Measurements from ENCODE around the gene KDM4B.

The KDM4B gene

DNA sequence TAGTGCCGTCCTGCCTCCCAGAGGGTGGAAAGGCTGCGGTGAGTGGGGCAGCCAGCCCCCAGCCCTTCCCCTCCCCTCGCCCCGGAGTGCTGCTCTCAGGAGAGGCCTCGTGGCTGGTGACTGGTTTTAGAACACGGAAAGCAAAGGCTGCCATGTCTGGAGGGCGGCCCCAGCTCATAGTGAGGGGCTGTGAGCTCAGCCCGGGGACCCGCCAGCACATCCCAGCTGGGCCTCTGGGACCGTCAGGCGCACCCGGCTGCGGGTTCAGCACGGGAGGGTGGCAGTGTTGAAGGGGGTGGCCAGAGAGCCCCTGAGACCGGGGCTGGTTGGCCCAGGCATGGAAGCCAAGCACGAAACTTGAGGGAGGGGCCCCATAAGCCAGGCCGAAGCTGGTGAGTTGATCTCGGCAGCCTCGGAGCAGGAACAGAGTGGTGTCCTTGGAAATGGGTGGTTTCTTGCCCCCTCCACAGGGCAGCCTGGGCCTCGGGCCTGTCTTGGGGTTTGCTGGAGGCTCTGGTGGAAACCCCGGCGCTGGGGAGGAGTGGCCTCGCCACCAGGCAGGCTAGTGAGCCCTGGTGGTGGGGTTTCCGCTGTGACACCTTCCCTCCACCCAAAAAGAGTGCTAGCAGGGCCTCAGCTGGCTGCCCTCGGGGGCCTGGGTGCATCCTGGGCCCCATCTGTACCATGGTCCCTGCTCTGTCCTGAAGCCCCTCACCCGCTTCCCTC is 157.7 kb downstream of the KDM4B start:
- H3K9me3 ChIP-seq, result no peaks in the 10 kb centered on the region
- no peak overlapping the region for H3K4me3 ChIP-seq (ENCODE audit: low read depth, low read length)
- no peaks in the 10 kb centered on the region for H3K27me3 ChIP-seq
- DNase-seq, result no peak
- H3K36me3 ChIP-seq, result peaks cover 13% of the 10 kb centered on the region; the same call in 1 of the 2 replicates
- peaks cover 35% of the 10 kb centered on the region for H3K4me1 ChIP-seq
- TF ChIP-seq, protein P1, sequence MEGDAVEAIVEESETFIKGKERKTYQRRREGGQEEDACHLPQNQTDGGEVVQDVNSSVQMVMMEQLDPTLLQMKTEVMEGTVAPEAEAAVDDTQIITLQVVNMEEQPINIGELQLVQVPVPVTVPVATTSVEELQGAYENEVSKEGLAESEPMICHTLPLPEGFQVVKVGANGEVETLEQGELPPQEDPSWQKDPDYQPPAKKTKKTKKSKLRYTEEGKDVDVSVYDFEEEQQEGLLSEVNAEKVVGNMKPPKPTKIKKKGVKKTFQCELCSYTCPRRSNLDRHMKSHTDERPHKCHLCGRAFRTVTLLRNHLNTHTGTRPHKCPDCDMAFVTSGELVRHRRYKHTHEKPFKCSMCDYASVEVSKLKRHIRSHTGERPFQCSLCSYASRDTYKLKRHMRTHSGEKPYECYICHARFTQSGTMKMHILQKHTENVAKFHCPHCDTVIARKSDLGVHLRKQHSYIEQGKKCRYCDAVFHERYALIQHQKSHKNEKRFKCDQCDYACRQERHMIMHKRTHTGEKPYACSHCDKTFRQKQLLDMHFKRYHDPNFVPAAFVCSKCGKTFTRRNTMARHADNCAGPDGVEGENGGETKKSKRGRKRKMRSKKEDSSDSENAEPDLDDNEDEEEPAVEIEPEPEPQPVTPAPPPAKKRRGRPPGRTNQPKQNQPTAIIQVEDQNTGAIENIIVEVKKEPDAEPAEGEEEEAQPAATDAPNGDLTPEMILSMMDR (IDR thresholded peaks at IDR 0.05; ENCODE audit: low read depth, low read length), result no peak

DNA sequence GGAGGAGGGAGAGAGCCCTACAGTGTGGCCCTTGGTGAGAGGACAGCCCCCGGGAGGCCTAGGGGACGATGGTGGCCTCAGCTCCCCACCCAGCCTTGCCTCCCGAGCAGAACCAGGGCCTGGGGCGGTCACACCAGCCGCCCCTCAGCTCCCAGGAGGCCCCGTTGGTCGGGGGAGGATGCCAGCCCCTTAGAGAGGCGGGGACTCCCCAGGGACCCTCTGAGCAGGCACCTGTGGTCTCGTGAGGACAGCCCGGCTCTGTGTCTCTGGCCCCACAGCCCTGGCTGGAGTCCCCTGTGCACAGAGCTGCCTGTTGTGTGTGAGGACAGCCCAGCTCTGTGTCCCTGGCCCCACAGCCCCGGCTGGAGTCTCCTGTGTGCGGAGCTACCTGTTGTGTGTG is 158.8 kb downstream of the KDM4B start:
- peak; percentile 73 for DNase-seq
- TF ChIP-seq, protein P1 (IDR thresholded peaks at IDR 0.05; ENCODE audit: low read depth, low read length), result no peak
- Histone ChIP-seq H3K4me1 (peaks cover 35% of the 10 kb centered on the region), H3K36me3 (peaks cover 11% of the 10 kb centered on the region; the same call in 1 of the 2 replicates), H3K27me3 (no peaks in the 10 kb centered on the region), H3K9me3 (no peaks in the 10 kb centered on the region), H3K4me3 (ENCODE audit: low read depth, low read length) (no peak overlapping the region)

GRCh38 chr19:5128251-5128935 is 159.5 kb downstream of the KDM4B start:
- no peaks in the 10 kb centered on the region for H3K27me3 ChIP-seq
- H3K36me3 ChIP-seq, result peaks cover 4% of the 10 kb centered on the region; the same call in 1 of the 2 replicates
- H3K4me1 ChIP-seq, result peaks cover 28% of the 10 kb centered on the region
- no peak overlapping the region for H3K4me3 ChIP-seq (ENCODE audit: low read depth, low read length)
- TF ChIP-seq, protein P1 (IDR thresholded peaks at IDR 0.05; ENCODE audit: low read depth, low read length), result no peak
- DNase-seq, result peak; percentile 74
- H3K9me3 ChIP-seq, result no peaks in the 10 kb centered on the region

GRCh38 chr19:5128936-5129389 is 160.1 kb downstream of the KDM4B start:
- Histone ChIP-seq H3K4me1 (peaks cover 27% of the 10 kb centered on the region), H3K9me3 (no peaks in the 10 kb centered on the region), H3K4me3 (ENCODE audit: low read depth, low read length) (no peak overlapping the region), H3K27me3 (no peaks in the 10 kb centered on the region), H3K36me3 (peaks cover 9% of the 10 kb centered on the region)
- TF ChIP-seq, protein P1 (IDR thresholded peaks at IDR 0.05; ENCODE audit: low read depth, low read length), result no peak
- DNase-seq, result no peak

DNA sequence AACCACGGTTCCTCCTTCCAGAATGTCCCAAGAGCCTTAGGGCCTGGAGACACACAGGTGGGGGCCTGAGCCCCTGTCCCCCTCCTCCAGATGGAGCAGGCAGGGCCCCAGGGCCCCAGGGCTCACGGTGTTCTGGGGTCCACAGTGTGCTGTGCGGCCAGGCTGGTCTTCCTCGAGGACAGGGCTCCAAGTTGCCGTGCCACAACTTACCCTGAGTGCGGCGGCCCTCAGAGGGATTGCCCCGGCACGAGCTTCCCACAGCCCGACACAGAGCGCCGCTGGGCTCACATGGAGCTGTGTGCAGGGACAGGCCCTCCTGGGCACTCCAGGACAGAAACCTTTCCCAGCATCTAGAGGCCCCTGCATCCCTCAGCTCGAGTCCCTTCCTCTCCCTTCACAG is 160.8 kb downstream of the KDM4B start:
- Histone ChIP-seq H3K4me3 (ENCODE audit: low read depth, low read length) (no peak overlapping the region), H3K36me3 (peaks cover 16% of the 10 kb centered on the region), H3K4me1 (peaks cover 27% of the 10 kb centered on the region), H3K9me3 (no peaks in the 10 kb centered on the region), H3K27me3 (no peaks in the 10 kb centered on the region)
- TF ChIP-seq, protein P1 (IDR thresholded peaks at IDR 0.05; ENCODE audit: low read depth, low read length), result no peak
- DNase-seq, result no peak

Data from BE2C (cell line).